HG03196 (cell line): Measurements from ENCODE around the gene SLC4A2.

Experiments
- ATAC-seq: cut with Tn5 transposase; IDR thresholded peaks from one replicate; pipeline ENCODE4 v1.9.1; 2021; ENCODE audit not compliant: unreplicated experiment

The SLC4A2 gene

GRCh38 chr7:151110941-151111645, 51.7 kb downstream of the SLC4A2 start:
- no peak for ATAC-seq

GRCh38 chr7:151113344-151114150, 54.2 kb downstream of the SLC4A2 start:
- ATAC-seq, result no peak

GRCh38 chr7:151114151-151115090, 55.0 kb downstream of the SLC4A2 start:
- ATAC-seq, result no peak

GRCh38 chr7:151115121-151115835, 55.9 kb downstream of the SLC4A2 start:
- ATAC-seq, result no peak

GRCh38 chr7:151115836-151116418, 56.5 kb downstream of the SLC4A2 start:
- ATAC-seq, result no peak

GRCh38 chr7:151116603-151117440, 57.4 kb downstream of the SLC4A2 start:
- no peak for ATAC-seq

GRCh38 chr7:151117565-151117964, 58.2 kb downstream of the SLC4A2 start:
- ATAC-seq, result no peak

- no peak for ATAC-seq
These were observed 59.0 kb downstream of the SLC4A2 start for GRCh38 chr7:151118108-151119054.

GRCh38 chr7:151119055-151119415, 59.6 kb downstream of the SLC4A2 start:
- ATAC-seq, result no peak

GRCh38 chr7:151119902-151120301, 60.5 kb downstream of the SLC4A2 start:
- no peak for ATAC-seq

GRCh38 chr7:151120896-151121295, 61.5 kb downstream of the SLC4A2 start:
- ATAC-seq, result no peak

GRCh38 chr7:151121380-151122170, 62.2 kb downstream of the SLC4A2 start:
- no peak for ATAC-seq

- no peak for ATAC-seq
These were observed 62.9 kb downstream of the SLC4A2 start for GRCh38 chr7:151122276-151122675.

GRCh38 chr7:151122796-151123157, 63.4 kb downstream of the SLC4A2 start:
- no peak for ATAC-seq

GRCh38 chr7:151123158-151123821, 63.9 kb downstream of the SLC4A2 start:
- no peak for ATAC-seq

- peak; percentile 67 for ATAC-seq
These were observed 64.6 kb downstream of the SLC4A2 start for GRCh38 chr7:151123822-151124464.

- ATAC-seq, result no peak
These were observed 65.1 kb downstream of the SLC4A2 start for GRCh38 chr7:151124481-151124880.
